Suprapubic skin (tissue), 4 donors: ENCODE data around the gene MED25. TPM values are rescaled to one million over a fixed set of nuclear protein-coding genes. Genes with fewer than 3 reads are reported as not detected.
A peak's percentile ranks its signal among the peaks of the same experiment; 100 is the strongest.

Experiments used
- DNase-seq, 2 donors: peaks; one replicate each; pipeline ENCODE4 v3.0.0-alpha.2; 2019; ENCODE audit warnings: low spot score in 2 of 2
- H3K27ac ChIP-seq: fragments of 200-600 bp; sonication (generic); one replicate; pipeline ENCODE4 v1.5.1; 2019
- H3K27me3 ChIP-seq: fragments of 200-600 bp; sonication (generic); one replicate; pipeline ENCODE4 v1.5.1; 2019
- H3K36me3 ChIP-seq: fragments of 200-600 bp; sonication (generic); one replicate; pipeline ENCODE4 v1.5.1; 2019
- H3K4me1 ChIP-seq: fragments of 200-600 bp; sonication (generic); one replicate; pipeline ENCODE4 v1.5.1; 2019
- H3K4me3 ChIP-seq: fragments of 200-600 bp; sonication (generic); one replicate; pipeline ENCODE4 v1.5.1; 2019; ENCODE audit warnings: mild to moderate bottlenecking
- H3K9me3 ChIP-seq: fragments of 200-600 bp; sonication (generic); one replicate; pipeline ENCODE4 v1.5.1; 2019
- EP300 ChIP-seq: sonication (generic); formaldehyde crosslinking; IDR thresholded peaks from one replicate; pipeline ENCODE4 v1.6.1; 2017; ENCODE audit warnings: antibody characterized with exemption
- POLR2A ChIP-seq, 2 donors: fragments of 450-650 bp; IDR thresholded peaks; one replicate each; pipeline ENCODE4 v1.6.1; 2017; ENCODE audit warnings: antibody characterized with exemption in 2 of 2, mild to moderate bottlenecking in 2 of 2, moderate library complexity in 2 of 2
- POLR2AphosphoS5 ChIP-seq, 3 donors: sonication (generic); formaldehyde crosslinking; IDR thresholded peaks; one replicate each; pipeline ENCODE4 v1.6.1; 2017; ENCODE audit warnings: antibody characterized with exemption in 3 of 3
- WGBS: methylation state at CpG from one replicate; pipeline ENCODE4 v1.1.5; 2018; 5-methylcytosine and 5-hydroxymethylcytosine counted together
- total RNA-seq, 4 donors: library from RNA; depleted of rRNA; stranded (reverse); fragments of >200 nt; gene quantifications; one replicate each; pipeline ENCODE4 v1.1.0, GENCODE V29; 2016
- TF ChIP-seq, protein P1 (sequence below), 2 donors: fragments of 200-600 bp in 1 of 2; fragments of 450-650 bp in 1 of 2; sonication (generic) in 1 of 2; IDR thresholded peaks; one replicate each; pipeline ENCODE4 v1.5.1; 2016 to 2019; ENCODE audit warnings: antibody characterized with exemption in 2 of 2, mild to moderate bottlenecking in 1 of 2, moderate library complexity in 1 of 2

The MED25 gene
- total RNA-seq, 4 donors from 2014 or later: 32.2 to 60.3 (median 40.8) TPM

- H3K36me3 ChIP-seq: no peaks in the 10 kb centered on the region
- H3K27me3 ChIP-seq: no peaks in the 10 kb centered on the region
- no peaks in the 10 kb centered on the region for H3K9me3 ChIP-seq
- no peak overlapping the region for H3K4me3 ChIP-seq
- no peak overlapping the region for H3K27ac ChIP-seq
- 90% methylated on average over 10 of the region's 10 CpGs for WGBS
- no peak for TF ChIP-seq POLR2A (IDR thresholded peaks at IDR 0.05)
- TF ChIP-seq, protein P1, sequence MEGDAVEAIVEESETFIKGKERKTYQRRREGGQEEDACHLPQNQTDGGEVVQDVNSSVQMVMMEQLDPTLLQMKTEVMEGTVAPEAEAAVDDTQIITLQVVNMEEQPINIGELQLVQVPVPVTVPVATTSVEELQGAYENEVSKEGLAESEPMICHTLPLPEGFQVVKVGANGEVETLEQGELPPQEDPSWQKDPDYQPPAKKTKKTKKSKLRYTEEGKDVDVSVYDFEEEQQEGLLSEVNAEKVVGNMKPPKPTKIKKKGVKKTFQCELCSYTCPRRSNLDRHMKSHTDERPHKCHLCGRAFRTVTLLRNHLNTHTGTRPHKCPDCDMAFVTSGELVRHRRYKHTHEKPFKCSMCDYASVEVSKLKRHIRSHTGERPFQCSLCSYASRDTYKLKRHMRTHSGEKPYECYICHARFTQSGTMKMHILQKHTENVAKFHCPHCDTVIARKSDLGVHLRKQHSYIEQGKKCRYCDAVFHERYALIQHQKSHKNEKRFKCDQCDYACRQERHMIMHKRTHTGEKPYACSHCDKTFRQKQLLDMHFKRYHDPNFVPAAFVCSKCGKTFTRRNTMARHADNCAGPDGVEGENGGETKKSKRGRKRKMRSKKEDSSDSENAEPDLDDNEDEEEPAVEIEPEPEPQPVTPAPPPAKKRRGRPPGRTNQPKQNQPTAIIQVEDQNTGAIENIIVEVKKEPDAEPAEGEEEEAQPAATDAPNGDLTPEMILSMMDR (IDR thresholded peaks at IDR 0.05): no peak
- DNase-seq: no peak
- H3K4me1 ChIP-seq: peaks cover 28% of the 10 kb centered on the region
These were observed 29.9 kb downstream of the MED25 start for GRCh38 chr19:49847731-49848696.

- no peak overlapping the region for H3K27ac ChIP-seq
- H3K36me3 ChIP-seq: no peaks in the 10 kb centered on the region
- 93% methylated on average over 3 of the region's 3 CpGs for WGBS
- no peak for DNase-seq
- TF ChIP-seq EP300 (no peak), POLR2AphosphoS5 (IDR thresholded peaks at IDR 0.05) (no peak), POLR2A (IDR thresholded peaks at IDR 0.05) (no peak)
- TF ChIP-seq, protein P1 (IDR thresholded peaks at IDR 0.05): no peak
- H3K4me1 ChIP-seq: peaks cover 37% of the 10 kb centered on the region
- no peaks in the 10 kb centered on the region for H3K27me3 ChIP-seq
- no peak overlapping the region for H3K4me3 ChIP-seq
- no peaks in the 10 kb centered on the region for H3K9me3 ChIP-seq
These were observed 30.8 kb downstream of the MED25 start for GRCh38 chr19:49848938-49849337.

- Histone ChIP-seq H3K27me3 (no peaks in the 10 kb centered on the region), H3K4me3 (peak overlapping the region; percentile 98), H3K27ac (peak overlapping the region; percentile 99), H3K36me3 (peaks cover 4% of the 10 kb centered on the region), H3K9me3 (no peaks in the 10 kb centered on the region), H3K4me1 (peaks cover 42% of the 10 kb centered on the region)
- TF ChIP-seq POLR2A (IDR thresholded peaks at IDR 0.05) (no peak), EP300 (no peak), POLR2AphosphoS5 (IDR thresholded peaks at IDR 0.05) (no peak)
- TF ChIP-seq, protein P1 (IDR thresholded peaks at IDR 0.05): no peak
- DNase-seq: no peak
- 88% methylated on average over 15 of the region's 15 CpGs for WGBS
These were observed 31.5 kb downstream of the MED25 start for GRCh38 chr19:49849433-49850220.

DNA sequence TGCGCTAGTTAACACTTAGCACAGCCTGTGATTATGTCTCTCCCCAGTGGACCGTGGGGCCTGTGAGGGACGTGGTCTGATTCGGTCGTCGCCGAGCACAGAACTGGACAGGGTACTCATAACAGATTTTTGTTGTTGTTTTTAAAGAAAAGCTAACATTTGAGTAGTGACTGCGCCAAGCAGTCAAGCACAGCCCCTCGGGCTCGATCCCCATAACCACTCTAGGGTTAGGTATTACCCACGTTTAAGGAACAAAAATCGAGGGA lies 32.1 kb downstream of the MED25 start:
- Histone ChIP-seq H3K27me3 (no peaks in the 10 kb centered on the region), H3K9me3 (no peaks in the 10 kb centered on the region), H3K4me1 (peaks cover 42% of the 10 kb centered on the region), H3K36me3 (peaks cover 9% of the 10 kb centered on the region), H3K4me3 (peak overlapping the region; percentile 98), H3K27ac (peak overlapping the region; percentile 99)
- TF ChIP-seq POLR2AphosphoS5 (IDR thresholded peaks at IDR 0.05) (no peak), EP300 (no peak), POLR2A (IDR thresholded peaks at IDR 0.05) (no peak)
- TF ChIP-seq, protein P1 (IDR thresholded peaks at IDR 0.05): no peak
- DNase-seq: no peak
- WGBS: 61% methylated on average over 12 of the region's 12 CpGs
